ENCODE data around the gene TBC1D17. TPM values are rescaled to one million over a fixed set of nuclear protein-coding genes. Genes with fewer than 3 reads are reported as not detected.

TBC1D17 gene
- total RNA-seq, 4 donors from 2014 or later = 25.1 to 41.9 (median 37.3) TPM

GRCh38 chr19:49908480-49909420 lies 31.2 kb downstream of the TBC1D17 start:
- H3K27me3 ChIP-seq = no peaks in the 10 kb centered on the region
- H3K36me3 ChIP-seq = peaks cover 0 to 62% of the 10 kb centered on the region in 2 donors
- TF ChIP-seq POLR2A (IDR thresholded peaks at IDR 0.05) = no peak
- TF ChIP-seq POLR2AphosphoS5 (IDR thresholded peaks at IDR 0.05) = no peak
- no peak for TF ChIP-seq EP300 (IDR thresholded peaks at IDR 0.05)
- no peak for TF ChIP-seq CTCF (IDR thresholded peaks at IDR 0.05)
- 80 to 95% methylated on average over 3 to 4 of the region's 37 CpGs for WGBS, 2 donors (ENCODE audit: low coverage in 1 of 2)
- no peak for ATAC-seq
- H3K27ac ChIP-seq = no peak overlapping the region
- H3K9me3 ChIP-seq = no peaks in the 10 kb centered on the region
- H3K4me1 ChIP-seq = peaks cover 0 to 34% (median 8%) of the 10 kb centered on the region in 3 donors
- H3K4me3 ChIP-seq = no peak overlapping the region

GRCh38 chr19:49910179-49910578 lies 32.7 kb downstream of the TBC1D17 start:
- H3K4me1 ChIP-seq = peaks cover 0 to 34% (median 8%) of the 10 kb centered on the region in 3 donors
- 92% methylated on average over 2 of the region's 5 CpGs; no CpG with 5 or more reads in 1 of the 2 donors for WGBS, 2 donors (ENCODE audit: low coverage in 1 of 2)
- H3K36me3 ChIP-seq = peaks cover 0 to 74% of the 10 kb centered on the region in 2 donors
- ATAC-seq = no peak
- H3K4me3 ChIP-seq = no peak overlapping the region
- H3K27ac ChIP-seq = no peak overlapping the region
- H3K9me3 ChIP-seq = no peaks in the 10 kb centered on the region
- H3K27me3 ChIP-seq = no peaks in the 10 kb centered on the region
- TF ChIP-seq POLR2AphosphoS5 (IDR thresholded peaks at IDR 0.05) (no peak), EP300 (IDR thresholded peaks at IDR 0.05) (no peak), POLR2A (IDR thresholded peaks at IDR 0.05) (no peak), CTCF (IDR thresholded peaks at IDR 0.05) (no peak)

GRCh38 chr19:49911381-49912145 lies 34.1 kb downstream of the TBC1D17 start:
- 0 to 59% methylated on average over 1 to 7 of the region's 9 CpGs for WGBS, 2 donors (ENCODE audit: low coverage in 1 of 2)
- Histone ChIP-seq H3K4me3 (no peak overlapping the region), H3K9me3 (no peaks in the 10 kb centered on the region), H3K27me3 (no peaks in the 10 kb centered on the region), H3K36me3 (peaks cover 0 to 77% of the 10 kb centered on the region in 2 donors), H3K4me1 (peaks cover 0 to 34% (median 8%) of the 10 kb centered on the region in 3 donors), H3K27ac (peak overlapping the region in 1 of 4 donors; percentile 22)
- ATAC-seq = peak; percentile 40
- TF ChIP-seq CTCF (IDR thresholded peaks at IDR 0.05) = no peak
- no peak for TF ChIP-seq POLR2AphosphoS5 (IDR thresholded peaks at IDR 0.05)
- no peak for TF ChIP-seq POLR2A (IDR thresholded peaks at IDR 0.05)
- no peak for TF ChIP-seq EP300 (IDR thresholded peaks at IDR 0.05)

- H3K27me3 ChIP-seq = no peaks in the 10 kb centered on the region
- no peak for TF ChIP-seq CTCF (IDR thresholded peaks at IDR 0.05)
- TF ChIP-seq POLR2AphosphoS5 (IDR thresholded peaks at IDR 0.05) = no peak
- no peak for TF ChIP-seq EP300 (IDR thresholded peaks at IDR 0.05)
- TF ChIP-seq POLR2A (IDR thresholded peaks at IDR 0.05) = no peak
- H3K4me3 ChIP-seq = no peak overlapping the region
- H3K36me3 ChIP-seq = peaks cover 0 to 77% of the 10 kb centered on the region in 2 donors
- 66 to 79% methylated on average over 9 to 13 of the region's 21 CpGs for WGBS, 2 donors (ENCODE audit: low coverage in 1 of 2)
- ATAC-seq = peak; percentile 33
- peak overlapping the region in 2 of 4 donors; percentile 47 to 55 for H3K27ac ChIP-seq
- H3K9me3 ChIP-seq = no peaks in the 10 kb centered on the region
- peaks cover 0 to 34% (median 8%) of the 10 kb centered on the region in 3 donors for H3K4me1 ChIP-seq
These were observed 35.6 kb downstream of the TBC1D17 start for GRCh38 chr19:49912965-49913685.
